ENCODE results near the gene CAPS.
A peak's percentile ranks its signal among the peaks of the same experiment; 100 is the strongest.

The CAPS gene

DNA sequence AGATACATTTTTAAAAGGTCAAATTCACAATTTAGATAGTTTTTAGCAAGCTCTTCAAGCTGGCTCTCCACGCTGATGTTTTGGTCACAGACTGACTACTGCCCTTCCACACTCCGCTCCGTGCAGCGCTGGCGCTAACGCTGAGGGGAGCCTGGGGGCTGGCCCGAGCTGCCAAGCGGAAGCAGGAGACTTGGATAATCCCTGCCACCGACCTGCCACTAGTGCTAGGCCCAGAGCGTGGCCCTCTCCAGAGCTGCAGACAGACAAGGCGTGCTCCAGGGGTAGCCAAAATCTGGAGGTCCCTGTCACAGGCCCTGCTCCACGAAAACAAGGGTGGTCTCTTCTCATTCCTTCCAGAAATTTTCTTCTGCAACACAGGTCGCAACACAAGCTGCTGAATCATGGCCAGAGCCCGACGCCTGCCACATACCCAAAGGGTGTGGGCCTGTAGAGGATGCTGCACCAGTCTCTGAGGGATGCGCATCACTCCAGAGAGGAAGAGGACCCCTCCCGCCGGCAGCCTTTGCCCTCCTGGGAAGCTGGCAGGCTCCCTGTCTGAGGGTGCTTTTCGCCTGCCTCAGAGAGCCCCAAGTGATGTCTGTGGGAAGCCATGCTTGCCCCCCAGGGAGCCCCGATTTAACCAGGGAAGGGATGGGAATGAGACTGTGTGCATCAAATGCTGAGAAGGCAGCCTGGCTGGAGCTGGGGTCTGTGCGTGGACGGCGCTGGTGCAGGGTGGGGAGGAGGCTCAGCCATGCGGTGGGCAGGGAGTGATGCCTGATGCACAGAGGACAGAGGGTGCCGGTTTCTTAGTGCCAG lies 21.6 kb downstream of the CAPS start:
- peak; percentile 45 to 62 for DNase-seq

DNA sequence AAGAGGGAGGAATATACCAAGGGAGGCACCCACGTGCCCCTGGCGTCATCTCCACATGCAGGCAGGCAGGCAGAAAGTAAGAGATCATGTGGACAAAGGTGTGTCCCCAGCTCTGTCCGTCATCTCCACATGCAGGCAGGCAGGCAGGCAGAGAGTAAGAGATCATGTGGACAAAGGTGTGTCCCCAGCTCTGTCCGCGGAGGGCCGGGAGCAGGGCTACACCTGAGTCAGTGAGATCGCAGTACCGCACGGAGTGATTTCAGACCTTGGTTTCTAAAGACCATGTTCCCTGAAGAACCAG lies 22.2 kb downstream of the CAPS start:
- no peak for DNase-seq

DNA sequence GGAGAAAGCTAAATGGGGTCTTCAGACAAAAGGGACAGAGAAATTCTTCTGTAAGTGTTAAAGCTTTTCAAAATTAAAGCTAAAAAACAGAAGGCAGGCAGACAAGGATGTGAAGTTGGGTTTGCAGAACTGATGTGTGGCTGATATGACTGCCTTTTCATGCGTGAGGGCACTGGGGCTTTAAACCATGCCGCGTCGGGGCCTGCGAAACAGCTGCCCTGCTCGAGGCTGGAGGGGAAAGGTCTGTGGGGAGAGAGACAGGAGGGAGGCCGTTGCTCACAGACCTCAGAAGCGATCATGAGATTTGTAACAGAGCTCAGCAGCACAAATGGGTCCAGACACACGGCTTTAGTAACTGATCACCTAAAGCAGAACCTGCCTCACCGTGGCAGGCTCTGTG lies 23.5 kb downstream of the CAPS start:
- no peak for DNase-seq

DNA sequence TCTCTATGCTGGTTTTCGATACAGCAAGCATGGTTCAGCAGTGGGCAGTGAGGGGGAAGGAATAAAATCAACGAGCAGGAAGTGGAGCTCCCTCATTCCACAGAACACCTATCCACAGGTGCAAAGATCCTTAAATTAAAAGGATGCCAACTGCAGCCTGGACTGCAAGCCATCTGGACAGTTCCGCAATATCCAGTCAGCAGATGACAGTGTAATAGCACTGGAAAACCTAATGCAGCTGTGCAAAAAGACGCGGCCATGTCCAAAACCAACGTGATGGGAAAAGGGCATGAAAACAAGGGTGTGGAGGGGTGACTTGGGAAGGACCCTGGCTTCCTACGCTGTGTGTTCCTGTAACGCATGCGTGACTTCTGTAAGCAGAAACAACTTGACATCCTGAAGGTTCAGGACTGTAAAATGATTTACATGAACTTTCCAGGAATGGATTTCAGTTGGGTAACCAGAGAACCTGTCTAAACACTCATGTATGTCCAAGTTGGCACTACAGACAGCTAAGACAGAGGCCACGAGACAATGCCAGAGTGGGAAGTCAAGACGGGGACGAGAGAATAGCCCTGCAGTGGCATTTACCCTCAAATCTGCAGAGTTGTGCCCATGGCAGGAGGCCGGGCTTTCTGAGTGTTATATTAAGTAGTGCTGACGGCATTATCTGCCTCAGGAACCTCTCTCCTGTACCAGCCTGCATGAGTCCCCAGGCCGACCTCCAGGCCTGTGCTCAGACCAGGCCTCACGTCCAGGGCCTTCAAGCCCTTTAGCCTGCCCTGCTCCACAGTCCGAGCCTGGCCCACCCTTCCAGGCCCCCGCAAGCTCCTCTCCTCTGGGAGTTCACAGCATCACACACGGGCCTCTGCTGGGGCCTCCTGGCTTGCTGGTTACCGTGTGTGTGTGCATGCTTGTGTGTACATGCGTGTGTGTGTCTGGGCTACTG lies 26.5 kb downstream of the CAPS start:
- DNase-seq: no peak

DNA sequence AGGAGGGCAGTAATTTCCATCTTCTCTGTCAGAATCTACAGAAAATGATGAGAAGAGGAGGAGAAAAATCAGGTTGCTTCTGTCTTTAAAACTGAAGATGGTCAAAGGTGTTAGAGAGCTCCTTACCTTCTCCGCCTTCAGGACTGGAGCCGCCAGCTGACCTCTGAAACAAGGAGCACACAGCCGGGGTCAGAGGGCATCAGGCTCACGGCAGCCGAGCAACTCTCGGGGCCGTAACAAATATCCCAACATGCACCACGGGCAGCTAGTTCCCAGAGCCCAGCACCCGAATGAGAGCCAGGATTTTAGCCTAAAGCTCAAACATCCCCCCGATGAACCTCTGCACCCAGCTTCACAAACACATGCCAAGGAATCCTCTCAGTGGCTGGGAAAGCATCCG lies 27.6 kb downstream of the CAPS start:
- no peak for DNase-seq

DNA sequence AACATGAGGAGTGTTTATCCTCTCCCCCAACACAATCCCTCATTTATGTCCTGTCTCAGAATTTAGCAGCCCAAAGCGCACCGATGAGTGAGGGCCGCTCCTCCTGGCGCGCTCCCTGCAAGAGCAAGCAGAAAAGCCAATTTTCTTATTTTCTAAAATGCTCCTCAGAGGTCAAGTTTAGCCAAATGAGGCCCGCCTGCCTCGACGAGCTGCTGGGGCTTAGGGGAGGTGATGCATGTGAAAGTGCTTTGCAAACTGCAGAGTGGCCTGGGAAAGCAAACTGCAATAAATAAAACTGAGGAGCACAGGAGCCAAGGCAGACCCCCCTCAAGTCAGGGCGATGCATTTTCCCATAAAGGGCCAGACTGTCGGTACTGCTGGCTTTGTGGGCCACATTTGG lies 29.0 kb downstream of the CAPS start:
- DNase-seq: no peak

DNA sequence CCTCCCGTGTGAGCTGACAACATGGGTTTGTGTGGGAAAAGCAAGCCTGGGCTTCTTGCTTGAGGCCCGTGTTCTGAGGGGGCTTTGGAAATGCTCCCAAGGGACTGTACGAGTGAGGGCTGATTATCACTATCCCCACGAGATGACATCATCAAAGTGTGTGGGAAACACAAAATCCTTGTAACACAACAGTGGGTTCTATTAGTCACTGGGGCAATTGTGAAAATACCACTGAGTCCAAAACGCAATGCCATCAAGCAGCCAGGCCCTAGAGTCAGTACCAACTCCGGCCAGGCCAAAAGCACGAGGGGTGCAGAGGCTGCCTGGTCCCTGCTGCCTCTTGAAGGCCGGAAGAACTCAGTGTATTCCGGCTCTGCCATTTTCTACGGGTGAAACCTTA lies 29.6 kb downstream of the CAPS start:
- DNase-seq: no peak

DNA sequence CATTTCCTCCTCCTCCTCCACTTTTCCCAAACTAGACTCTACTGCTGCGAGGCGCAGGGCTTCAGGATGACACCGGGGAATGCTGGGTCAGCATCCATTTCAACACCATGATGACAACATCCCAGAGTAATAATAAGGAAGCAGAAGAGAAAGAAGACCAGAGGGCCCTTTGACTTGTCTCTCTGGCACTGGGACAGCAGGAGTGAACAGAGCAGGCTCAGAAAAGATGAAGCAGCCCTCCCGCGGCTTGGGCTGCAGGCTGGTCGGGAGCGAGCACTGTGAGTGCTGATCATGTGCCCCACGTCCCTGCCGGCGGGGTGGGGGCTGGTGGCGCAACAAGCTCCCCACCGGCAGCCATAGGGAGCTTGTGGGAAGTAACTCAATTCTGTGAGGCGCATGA lies 33.4 kb downstream of the CAPS start:
- DNase-seq: no peak

DNA sequence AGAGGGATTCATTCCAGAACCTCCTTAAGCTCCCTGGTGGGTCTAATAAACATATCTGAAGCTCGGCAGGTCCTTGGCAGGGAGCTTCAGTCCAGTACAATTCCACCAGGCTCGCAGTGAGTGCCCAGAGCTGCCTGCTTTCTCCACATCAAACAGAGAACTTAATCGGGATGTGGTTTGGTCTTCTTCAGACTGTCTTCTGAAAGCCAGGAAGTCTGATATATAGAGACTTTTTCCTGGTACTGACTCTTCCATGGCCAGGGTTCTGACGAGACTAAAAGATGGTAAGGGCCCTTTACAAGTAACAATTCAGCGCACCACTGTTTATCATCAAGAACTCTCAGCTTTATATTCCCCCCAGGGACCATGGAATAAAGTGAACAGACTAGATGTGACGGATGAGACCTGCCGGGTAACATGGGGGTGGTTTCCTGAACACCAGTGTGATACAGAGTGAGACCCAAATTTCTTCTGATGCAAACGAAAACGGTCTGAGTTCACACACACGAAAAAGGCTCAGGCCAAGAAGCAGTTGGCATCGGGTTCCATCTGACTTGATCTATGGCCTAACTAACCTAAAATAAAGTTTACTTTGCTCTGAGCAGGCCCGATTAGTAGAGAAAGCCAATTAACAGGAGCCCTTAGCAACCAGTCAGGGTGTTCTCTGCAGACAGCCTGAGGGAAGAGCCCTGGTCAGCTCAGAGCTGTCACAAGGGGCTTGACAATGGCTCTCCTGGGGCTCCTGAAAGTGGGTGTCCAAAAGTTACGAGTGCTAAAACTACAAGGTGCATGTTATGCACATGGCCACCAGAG lies 34.9 kb downstream of the CAPS start:
- no peak for DNase-seq

DNA sequence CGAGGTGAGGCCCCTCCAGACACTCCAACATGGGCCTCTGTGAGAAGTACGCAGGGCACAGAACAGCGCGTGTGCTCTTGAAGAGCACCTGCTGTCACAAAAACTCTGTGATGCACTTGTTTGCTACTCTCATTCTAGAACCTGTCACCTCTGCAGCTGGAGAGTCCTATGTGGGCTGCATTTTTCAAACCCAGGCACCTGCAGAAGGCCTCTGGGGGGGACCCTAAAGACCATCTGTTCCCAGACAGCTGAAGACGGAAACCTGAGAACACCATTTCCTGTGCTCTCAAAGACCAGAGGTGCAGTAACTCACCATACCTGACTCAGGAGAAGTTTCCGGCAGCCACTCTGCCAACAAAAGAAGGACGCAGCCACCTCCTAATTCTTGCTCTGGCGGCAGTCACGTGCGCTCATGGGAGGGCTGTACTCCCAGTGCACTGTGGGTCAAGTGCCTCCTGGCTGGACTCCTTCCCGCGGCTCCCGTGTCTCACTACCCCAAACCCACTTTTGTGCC lies 35.8 kb downstream of the CAPS start:
- peak; percentile 51 to 83 for DNase-seq

DNA sequence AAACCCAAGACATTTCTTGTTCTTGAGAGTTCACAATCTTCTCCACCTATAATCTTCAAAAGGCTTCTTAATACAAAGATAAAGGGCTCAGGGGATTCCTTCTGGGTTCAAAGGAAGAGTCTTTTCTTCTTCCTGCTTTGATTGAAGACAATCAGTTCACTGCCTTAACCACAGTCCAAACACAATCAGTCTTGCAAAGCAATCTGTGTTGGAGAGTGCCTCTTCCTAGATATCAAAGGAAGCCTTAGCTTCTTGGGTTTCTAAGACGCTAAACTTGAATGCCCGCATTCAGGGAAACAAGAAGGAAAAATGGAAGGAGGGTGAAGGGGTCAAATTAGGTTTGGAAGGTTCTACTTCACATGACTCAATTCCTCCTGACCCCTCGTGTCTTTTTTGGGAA lies 36.7 kb downstream of the CAPS start:
- DNase-seq: no peak

DNA sequence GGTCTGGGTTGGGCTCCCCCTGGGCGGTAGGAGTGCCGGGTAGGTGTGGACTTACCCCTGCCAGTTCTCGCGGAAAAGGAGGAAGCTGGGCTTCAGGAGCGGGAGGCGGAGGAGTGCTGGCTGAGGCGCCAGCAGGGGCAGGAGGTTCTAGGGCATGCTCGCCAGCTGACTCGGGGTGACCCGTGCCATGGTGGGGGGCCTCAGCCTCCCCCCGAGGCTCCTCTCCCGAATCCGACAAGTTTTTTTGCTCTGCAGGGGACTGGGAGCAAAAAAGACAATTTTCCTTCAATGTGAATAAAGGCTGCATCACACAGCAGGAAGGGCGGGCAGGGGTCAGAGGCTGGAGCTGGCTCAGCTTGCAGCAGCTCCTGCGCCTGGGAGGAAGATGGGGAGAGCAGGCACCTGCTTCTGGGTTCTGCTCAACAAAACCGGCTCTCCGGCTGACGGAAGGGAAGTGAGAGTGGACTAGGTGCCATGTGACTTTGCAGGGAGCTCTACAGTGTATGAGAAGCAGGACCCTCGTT lies 37.3 kb downstream of the CAPS start:
- DNase-seq: no peak

DNA sequence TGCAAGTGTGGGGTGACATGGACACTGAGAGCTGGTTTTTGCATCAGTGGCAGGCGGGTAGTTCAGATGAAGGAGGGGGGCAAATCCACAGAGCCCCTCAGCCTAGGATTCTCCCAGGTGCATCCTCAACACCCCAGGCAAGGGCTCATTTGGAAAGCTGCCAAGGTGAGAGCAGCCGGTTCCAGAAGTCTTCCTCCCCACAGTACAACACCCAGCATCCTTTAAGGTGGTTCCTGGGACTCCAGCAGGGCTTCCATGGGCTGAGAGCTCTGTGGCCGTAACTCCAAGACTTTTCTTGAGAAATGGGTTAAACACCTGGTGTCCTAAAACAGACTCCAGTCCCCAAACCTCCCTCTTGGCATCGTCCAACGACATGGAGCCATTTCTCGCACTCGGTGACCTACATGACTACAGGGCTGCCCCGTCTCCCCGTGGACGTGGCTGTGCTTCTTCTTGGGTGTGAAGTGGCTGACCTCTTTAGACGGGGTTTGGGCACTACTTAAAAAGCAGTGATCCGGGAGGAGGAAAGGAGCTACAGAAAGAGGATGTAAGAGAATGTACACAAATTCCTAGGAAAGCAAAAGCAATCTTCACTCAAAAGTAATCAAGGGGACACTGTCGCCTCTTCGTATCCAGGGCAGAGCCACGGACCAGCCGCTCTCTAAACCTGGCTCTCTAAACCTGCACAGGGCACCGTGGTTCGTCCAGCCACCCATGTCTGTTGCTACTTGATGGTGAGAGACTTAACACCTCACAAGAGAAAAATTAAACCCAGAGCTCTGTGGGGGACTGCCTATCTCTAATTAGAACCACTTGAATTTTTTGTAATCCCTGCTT lies 38.4 kb downstream of the CAPS start:
- DNase-seq: no peak

DNA sequence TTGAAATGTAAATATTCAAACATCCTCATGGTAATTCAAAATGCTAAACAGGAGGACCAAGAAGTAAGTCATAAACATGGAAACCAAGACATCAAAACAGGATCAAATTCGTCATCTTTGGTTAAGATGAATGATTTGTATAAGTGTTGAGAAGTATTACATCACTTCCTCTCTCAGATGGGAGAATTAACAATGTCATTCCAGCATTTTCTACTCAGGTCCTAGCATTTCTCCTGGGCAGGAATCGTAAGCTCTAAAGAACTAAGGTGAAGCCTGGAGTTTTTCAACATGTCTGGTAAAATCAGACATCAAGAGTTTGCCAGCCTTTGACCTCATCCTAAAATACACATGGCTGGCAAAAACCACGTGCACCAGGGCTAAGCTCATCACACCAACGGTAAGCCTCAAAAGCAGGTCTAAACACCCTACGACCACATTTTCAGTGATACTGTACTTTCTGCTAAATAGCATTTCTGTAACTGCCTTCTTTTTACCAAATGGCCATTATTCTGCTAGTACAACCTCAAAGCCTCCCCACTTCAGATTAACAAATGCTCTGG lies 39.1 kb downstream of the CAPS start:
- DNase-seq: no peak

DNA sequence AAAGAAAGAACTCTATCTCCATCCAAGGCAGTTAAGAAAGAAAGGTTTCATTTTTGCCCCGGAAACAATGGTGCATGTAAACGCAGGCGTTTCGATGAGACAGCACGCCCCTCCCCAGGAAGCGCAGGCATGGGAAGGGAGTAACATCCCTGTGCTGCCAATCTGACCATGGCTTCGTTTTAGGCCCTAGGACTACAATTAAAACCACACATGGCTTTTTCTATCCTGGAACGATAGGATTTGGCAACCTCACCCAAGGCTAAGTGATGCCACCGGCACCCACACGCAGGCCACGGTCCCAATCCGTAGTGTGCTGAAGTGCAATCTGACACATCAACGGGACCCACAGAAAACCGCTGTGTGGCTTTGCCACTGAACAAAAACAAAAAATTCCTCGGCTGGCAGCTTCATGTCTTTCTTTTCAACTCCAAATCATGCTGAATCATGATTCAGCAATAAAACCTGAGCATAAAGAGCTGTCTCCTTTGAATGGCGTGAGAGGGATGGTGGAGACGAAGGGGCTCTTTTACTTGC lies 39.7 kb downstream of the CAPS start:
- no peak for DNase-seq

DNA sequence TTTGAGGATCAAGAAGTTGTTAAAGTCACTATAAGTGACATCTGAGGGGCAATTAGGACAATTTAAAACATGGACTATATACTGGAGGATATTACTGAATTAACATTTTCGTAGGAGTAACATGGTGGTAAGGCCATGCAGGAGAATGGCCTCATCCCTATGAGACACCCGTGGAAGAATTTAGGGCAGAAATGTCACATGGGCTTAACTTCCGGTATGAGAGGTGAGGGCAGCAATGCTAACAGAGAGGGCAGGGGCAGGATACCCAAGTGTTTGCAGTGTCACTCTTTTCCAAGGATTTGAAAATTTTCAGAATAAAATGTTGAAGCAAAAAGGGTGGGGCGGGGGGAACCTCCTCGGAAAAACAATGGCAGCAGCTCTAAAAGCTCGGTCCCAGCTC lies 40.2 kb downstream of the CAPS start:
- no peak for DNase-seq

DNA sequence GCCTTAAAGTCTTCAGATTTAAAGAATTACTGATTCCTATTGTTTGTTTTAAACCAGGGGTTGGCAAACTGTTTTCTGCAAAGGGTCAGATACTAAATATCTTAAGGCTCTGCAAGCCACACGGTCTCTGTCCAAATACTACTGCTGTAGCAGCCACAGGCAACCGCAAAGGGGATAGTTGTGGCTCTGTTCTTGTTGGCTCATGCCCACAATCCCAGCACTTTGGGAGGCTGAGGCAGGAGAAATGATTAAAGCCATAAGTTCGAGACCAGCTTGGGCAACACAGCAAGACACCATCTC lies 41.5 kb downstream of the CAPS start:
- DNase-seq: no peak

DNA sequence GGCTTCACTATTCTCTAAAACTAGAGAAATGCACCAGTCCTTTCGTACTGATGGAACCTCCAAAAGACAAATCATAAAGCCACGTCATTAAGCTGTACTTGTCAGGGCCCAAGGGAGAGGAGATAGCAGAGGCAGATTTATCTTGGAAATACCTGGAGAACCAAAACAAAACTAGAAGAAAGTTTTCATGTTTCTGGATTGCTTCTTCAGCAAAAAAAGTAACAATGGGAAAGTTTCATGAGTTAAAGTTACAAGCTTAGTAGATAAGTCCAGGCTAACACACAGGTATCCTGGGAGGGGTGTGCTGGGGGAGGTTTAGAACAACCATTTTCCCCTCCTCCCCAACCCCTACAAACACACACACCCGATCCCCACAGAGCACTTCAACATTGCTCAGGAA lies 42.3 kb downstream of the CAPS start:
- no peak for DNase-seq

DNA sequence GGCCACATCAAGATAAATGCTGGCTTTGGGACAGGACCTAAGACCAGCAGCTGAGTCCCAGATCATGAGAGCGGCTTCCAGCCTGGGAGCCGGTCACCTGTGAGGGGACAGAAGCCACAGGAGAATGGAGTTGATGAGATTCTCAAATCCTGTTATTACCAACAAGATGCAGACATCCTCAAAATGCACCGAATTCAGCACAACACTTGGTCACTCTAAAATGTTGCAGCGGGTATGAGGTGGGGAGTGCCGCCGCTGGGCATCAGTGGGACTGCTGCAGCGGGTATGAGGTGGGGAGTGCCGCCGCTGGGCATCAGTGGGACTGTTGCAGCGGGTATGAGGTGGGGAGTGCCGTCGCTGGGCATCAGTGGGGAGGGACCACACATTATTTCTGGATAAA lies 42.7 kb downstream of the CAPS start:
- no peak for DNase-seq

DNA sequence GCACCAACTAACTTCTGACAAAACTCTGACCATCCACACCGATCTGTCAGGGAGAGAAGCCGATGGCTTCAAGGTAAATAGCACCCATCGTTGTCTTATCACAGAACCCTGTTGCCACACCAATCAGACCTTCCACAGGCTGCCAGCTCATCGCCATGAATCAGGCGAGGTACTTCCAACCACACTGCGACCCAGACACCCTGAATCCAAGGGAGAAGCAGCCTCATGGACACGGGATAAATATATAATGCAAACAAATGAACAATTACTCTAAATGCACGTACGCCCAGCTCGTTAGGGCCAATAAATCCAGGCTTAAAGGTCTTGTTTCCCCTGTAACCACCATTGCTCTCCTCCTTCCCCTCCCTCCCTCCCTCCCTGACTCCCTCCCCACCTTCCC lies 43.1 kb downstream of the CAPS start:
- DNase-seq: no peak

DNA sequence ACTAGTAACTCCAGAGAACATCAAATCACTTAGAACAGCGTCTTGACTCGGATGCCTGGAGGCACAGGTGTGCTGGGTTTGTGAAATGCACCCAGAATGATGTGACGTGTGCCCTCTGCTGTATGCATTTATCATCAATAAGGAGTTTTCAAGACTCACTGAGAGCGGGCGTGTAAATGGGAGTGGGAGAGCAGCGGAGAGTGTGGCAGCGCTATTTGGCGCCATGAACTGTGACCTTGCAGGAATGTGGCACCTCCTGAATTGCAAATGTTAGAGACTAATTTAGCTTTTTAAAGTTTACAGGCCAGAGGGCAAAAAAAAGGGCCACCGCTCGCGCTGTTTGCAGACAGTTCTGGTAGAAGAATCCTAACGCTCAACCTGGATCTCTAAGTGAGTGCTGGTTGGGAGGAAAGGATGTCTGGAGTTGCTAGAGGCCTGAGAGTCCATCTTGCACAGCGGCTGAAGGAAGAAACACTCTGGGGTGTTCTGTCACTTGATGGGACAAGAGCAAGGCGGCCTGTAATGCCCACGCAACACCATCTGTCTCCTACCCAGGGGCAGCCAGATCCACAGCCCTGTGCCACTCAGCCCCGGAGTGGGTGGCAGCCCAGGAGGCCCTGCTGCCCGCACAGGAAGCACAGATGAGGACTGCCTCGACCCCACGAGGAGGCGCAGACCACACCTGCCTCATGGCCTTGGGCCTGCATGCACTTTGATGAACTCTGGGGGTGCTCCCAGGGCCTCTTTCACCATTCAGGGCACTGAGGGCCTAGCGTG lies 44.2 kb downstream of the CAPS start:
- peak; percentile 10 to 21 for DNase-seq
